Activated CD4-positive, alpha-beta T cell treated with anti-CD3 and anti-CD28 coated beads, Interleukin-2, amount 50 U/mL, for 1 hour (primary cell): Measurements from ENCODE around the gene INO80C.
"Not testable (repeated sequence)": the region's sequence is repeated elsewhere in the genome, so short reads cannot be mapped to it uniquely, and the experiment has no call there.

ENCODE experiments used
- DNase-seq: peaks from one replicate; pipeline ENCODE4 v3.0.0-alpha.2; 2020

Gene INO80C

GRCh38 chr18:35487525-35487924 is 10.2 kb downstream of the INO80C start:
- not testable (repeated sequence) for DNase-seq

DNA sequence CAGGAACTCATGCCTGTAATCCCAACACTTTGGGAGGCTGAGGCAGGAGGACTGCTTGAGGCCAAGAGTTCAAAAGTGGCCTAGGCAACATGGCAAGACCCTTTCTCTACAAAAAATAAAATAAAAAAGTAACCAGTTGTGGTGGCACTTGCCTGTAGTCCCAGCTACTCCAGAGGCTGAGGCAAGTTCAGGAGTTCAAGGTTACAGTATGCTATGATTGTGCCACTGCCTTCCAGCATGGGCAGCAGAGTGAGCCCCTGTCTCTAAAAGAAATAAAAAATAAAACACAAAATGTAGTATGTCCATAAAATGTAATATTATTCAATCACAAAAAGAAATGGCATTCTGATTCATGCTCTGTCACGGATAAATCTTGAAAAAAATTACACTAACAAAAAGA is 11.9 kb downstream of the INO80C start:
- no peak for DNase-seq

DNA sequence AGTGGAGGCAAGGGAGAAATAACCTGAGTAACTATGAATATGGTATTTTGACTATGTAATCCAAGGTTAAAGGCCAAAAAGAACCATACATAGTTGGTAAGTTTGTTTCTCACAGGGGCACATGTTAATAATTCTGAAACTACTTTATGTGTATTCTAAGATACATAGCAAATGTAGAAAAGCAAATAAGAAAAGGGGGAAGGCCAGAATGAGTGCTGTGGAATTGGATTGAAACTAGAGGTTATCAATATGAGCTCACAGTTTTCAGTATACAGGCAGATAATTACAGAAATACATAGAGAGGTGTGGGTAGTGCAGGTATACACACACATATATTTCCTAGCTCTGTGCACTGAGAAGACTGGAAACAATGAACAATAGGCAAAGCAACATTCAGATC is 13.7 kb downstream of the INO80C start:
- DNase-seq = no peak

GRCh38 chr18:35481960-35482366 is 15.8 kb downstream of the INO80C start:
- DNase-seq = no peak

DNA sequence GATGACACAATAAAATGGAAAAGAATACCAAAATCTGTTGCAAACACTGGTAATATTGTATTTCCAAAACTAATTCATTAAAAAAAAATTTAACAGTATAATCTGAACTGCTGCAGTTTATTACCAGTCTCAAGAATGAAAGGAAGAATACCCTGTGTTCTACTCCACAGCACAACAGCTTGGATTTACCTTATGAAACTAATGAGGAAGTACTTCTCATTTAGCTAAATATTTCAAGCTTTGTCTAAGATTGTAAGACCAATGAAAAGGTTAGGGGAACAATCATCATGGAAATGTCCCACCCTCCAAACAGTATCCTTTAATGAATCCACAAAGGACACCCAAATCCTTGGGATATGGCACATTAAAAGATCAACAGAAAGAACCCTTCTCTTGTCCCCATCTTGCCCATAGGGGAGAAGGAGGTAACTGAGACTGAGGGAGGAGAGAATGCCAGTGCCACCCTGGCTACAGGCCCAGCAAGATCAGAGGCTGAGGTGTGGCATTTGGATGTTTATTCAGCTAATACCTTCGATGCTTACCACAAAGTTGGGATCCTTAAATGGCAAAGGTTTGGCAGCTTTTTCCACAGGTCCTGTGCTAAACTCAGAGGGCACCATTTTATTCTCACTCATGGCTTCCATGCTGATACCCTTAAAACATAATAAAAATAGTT is 17.7 kb downstream of the INO80C start:
- DNase-seq = no peak

DNA sequence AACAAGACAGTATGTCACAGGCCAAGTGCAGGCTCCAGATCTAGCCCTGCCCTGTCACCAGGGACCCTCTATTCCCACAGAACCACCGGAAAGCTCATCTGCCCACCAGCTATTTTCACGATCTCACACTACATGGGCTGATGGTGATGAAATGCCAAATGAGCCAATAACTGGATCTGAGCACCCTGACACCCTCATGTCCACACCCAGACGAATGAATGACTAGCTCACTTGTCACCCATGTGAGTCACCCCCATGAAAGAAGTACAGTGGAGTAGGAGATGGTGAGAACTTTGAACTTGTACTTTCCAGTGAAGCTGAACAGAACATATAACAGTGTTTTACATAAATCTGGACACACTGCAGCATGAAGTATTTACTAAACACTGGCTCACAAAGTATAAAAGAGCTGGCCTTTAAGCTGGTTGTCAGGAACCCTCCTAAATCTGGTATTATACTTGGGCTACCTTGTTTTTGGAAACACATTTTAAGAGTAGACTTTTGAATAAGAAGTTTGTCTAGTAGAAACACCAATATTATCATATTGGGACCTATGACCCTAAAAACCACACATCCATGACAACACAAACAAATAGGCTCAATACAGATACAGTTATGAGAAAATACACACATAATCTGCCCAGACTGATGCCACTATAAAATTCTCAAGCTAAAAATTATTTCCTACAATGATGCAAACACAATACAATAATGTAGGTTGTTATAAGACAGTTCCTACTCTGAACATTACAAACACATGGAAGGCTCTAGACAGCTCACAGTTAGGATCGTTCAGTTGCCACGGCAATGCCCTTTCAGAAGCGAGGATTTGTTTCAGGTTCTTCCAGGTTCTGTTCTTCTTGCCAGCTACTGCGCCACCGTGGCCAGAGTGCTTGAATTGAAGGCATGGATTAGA is 19.0 kb downstream of the INO80C start:
- no peak for DNase-seq

- DNase-seq = no peak
These were observed 19.8 kb downstream of the INO80C start for GRCh38 chr18:35477974-35478373.

DNA sequence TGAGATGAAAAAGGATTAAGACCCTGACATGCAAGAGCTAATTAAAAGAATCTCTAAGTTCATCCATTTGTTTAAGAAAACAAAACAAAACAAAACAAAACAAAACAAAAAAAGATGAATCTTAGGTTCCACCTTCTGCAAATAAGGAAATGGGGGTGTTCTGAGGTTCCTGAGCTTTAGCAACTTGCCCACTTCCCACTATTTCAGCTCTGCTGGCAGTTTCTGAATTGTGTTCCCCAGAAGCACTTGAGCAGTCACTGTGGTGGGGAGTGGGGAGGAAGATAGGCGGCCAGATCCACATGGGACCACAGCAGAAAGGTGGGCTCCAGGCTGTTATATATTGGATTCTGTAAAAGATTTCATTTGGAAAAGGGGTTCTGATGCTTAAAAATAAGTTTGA is 20.3 kb downstream of the INO80C start:
- no peak for DNase-seq

- DNase-seq = no peak
These were observed 22.9 kb downstream of the INO80C start for GRCh38 chr18:35474884-35475283.

GRCh38 chr18:35473562-35473961 is 24.2 kb downstream of the INO80C start:
- DNase-seq = no peak

DNA sequence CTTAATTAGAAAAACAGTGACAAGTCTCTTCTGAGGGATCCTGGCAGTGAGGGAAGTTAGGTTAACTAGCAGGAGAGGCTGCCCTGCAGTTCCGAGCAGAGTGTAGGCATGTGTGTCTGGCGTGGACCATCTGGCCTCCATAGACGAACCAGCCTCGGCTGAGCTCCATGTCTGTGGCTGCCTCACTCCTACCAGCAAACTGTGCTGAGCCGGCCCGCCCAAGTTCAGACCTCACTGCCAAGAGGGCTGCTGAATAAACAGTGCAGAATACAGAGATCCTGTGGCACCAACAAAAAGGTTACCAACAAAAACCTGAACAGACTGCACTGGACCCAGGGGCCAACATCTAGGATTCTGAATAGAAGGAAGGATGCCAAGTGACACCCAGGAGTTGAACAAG is 27.3 kb downstream of the INO80C start:
- no peak for DNase-seq

DNA sequence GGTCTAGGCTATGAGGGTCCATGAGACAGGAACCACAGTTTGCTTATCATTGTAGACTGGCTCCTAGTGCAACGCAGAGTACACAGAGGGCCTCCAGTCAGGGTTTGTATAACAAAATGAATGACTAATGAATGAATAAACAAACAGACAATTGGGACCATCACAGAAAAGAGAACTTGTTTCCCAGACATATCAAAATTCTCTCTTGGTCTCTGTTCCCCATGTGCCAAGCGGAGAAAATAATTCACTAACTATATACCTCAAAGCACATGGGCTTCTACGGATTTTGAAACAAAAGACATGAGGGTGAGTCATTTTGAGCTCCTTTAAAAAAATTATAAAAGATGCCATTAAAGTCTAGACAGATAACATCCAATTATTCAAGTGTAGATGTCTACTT is 28.0 kb downstream of the INO80C start:
- no peak for DNase-seq

DNA sequence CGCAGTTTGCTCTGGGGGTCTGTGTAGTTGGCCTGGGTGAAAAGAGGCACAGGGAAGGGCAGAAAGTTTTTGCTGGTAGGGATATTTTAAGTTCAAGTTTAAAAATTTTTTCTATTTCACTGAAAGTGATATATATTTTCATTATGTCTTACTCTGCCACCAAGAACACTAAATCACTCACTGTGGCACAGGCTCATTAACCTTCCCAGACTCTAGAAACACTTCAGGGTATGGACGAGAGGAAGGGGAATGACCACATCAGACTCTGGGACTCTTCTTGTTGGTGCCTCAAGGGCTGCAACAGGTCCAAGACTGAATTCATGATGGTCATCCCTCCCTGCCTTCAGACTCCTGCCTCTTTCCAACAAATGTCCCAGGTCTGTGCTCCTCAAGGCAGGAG is 29.0 kb downstream of the INO80C start:
- no peak for DNase-seq

DNA sequence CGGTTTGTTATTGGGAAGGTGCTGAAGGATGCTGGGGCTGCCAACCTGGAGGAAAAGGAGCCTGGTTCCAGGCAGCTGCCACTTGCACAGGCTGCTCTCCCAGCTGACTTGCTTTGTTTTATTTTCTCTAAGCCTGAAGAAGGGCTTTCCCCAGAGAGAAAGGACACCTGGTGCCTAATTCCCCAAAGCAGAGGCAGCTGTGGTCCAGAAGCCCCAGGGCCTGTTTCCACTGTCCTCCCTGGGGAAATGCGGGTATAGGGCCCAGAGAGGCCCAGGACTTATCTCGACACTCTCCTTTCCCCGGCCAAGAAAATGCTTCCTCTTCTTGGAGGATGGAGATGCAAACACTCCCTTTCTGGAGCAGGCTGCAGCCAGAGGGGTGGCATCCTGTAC is 30.1 kb downstream of the INO80C start:
- DNase-seq = no peak

DNA sequence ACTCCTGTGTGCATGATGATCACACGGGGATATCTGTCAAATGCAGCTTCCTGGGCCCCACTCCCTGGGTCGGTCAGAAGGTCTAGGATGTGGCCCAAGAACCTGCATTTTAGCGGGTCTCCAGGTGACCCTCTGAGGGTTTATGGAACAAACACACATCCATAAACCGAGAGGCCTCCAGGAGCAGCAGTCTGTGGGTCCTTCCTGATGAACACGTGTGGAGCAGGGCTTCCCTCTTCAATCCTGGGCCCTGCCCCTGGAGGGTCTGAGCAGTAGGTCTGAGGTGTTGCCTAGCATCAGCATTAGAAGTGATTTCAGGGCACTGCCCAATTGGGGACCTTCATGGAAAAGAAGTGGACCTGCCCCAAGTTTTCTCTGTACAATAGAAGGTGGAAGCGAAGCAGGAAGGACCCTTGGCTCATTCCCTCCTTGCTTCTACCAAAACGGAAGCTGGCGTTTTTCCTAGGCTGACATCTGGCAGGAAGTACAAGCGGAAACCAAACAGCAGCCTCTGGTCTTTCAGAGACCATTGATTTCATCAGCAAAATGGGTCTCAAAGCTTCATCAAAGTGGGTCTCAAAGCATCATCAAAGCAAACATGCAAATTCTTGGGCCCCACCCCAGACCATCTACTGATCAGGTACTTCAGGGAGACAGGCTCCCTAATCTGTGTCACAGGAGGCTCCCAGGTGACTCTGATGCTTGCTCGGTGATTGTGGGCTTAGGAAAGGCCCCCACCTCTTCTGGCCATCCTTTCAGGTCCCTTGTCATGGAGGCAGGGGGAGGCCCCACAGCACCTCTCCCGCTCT is 30.7 kb downstream of the INO80C start:
- no peak for DNase-seq

- DNase-seq = no peak
These were observed 31.4 kb downstream of the INO80C start for GRCh38 chr18:35466334-35466733.

GRCh38 chr18:35465329-35465728 is 32.4 kb downstream of the INO80C start:
- DNase-seq = no peak

- no peak for DNase-seq
These were observed 32.9 kb downstream of the INO80C start for GRCh38 chr18:35464831-35465279.

DNA sequence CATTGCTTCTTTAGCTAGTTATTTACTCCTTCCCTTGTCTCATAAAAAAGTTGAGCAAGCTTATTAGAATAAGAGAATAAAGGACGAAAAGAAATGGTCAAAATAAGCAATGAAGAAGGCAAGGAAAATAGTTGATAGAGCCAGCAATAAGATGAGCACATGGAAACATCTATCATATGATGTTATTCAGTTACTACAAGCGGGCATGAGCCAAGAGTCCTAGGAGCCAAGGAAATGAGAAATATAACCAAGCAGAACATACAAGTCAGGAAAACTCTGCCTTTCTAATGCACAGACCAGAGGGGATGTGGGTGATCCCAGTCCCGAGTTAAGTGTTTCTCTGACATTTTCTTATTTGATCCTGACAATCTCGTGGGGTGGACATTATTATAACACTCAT is 33.9 kb downstream of the INO80C start:
- no peak for DNase-seq

GRCh38 chr18:35463050-35463449 is 34.7 kb downstream of the INO80C start:
- DNase-seq = no peak

DNA sequence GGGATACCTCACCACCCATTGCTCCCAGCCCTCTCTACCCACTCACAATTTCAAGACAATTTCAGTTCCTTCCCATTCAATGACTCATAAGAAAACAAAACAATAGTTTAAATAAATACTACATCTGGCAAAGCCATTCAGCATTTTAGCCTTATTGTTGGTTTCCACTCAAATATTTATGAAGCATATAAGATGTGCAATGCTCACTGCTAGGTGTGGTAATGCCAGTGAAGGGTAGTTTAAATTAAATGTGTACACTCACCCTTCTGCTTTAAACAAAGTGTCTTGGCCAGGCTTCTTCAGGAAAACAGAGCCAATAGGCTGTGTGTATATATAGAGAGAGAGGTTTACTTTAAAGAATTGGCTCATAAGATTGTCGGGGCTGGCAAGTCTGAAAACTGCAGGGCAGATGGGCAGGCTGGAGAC is 37.0 kb downstream of the INO80C start:
- DNase-seq = no peak

DNA sequence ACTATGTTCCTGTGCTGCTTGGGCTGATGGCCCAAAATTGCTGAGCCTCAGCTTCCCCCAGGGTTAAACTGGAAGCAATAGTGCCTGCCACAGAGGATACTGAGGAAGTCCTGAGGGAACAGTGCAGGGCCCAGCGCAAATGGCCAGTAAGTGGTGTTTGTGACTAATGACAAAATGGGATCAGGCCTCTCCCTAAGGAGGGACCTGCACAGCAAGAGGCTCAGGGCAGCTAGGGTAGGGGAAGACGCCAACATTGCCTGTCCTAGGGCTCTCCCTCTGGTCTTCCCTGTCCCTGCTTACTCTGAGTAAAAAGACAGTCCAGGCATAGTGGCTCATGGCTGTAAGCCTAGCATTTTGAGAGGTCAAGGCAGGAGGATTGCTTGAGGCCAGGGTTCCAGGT is 37.8 kb downstream of the INO80C start:
- DNase-seq = no peak

DNA sequence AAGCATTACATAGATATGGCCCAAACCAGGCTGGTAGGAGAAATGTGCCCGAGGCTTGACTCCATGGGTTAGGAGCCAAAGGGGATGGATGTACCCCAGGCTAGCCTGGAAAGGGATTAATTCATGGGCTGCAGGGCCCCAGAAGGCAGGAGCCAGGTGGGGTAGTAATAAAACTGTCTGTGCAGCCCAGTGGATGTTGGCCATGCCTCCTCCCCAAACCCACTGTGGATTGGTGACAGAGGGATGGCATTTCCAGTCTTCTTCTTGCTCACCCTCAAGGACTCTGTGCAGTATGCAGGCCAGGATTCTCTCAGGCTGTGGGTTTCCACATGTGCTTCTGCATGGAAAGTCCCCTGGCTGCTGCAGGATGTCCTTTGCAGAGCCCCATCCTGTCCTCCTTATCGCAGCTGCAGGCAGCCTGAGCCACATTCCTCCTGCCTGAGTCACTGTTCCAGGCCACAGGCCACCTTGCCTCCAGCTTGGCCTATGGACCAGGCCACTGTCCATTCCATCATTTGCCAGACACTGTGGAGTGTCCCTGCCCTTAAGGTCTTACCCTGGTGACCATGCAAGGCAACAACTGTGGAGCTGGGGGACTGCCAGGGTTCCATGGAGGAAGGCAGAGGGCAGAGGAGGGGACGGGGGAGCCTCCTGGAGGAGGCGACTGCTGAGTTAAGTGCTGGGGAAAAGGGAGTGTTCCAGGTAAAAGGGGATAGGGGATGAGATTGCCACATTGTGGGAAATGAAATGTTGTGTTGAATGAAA is 38.9 kb downstream of the INO80C start:
- no peak for DNase-seq
